Activated naive CD4-positive, alpha-beta T cell treated with anti-CD3 and anti-CD28 coated beads, Interleukin-2, amount 50 U/mL, for 24 hours (primary cell): ENCODE results near the gene ASIP.
"Not testable (repeated sequence)": the region's sequence is repeated elsewhere in the genome, so short reads cannot be mapped to it uniquely, and the experiment has no call there.

Source experiments
- H3K27ac Mint-ChIP-seq: one replicate; pipeline ENCODE4 v1.8.0; 2021; ENCODE audit warnings: mild to moderate bottlenecking, mixed read lengths
- H3K27me3 Mint-ChIP-seq: one replicate; pipeline ENCODE4 v1.8.0; 2021; ENCODE audit warnings: mixed read lengths
- H3K36me3 Mint-ChIP-seq: one replicate; pipeline ENCODE4 v1.8.0; 2021; ENCODE audit warnings: mixed read lengths
- H3K4me1 Mint-ChIP-seq: one replicate; pipeline ENCODE4 v1.8.0; 2021; ENCODE audit warnings: mixed read lengths
- H3K4me3 Mint-ChIP-seq: one replicate; pipeline ENCODE4 v1.8.0; 2021; ENCODE audit warnings: mild to moderate bottlenecking, mixed read lengths
- H3K9me3 Mint-ChIP-seq: one replicate; pipeline ENCODE4 v1.8.0; 2021; ENCODE audit warnings: mixed read lengths

Gene ASIP

DNA sequence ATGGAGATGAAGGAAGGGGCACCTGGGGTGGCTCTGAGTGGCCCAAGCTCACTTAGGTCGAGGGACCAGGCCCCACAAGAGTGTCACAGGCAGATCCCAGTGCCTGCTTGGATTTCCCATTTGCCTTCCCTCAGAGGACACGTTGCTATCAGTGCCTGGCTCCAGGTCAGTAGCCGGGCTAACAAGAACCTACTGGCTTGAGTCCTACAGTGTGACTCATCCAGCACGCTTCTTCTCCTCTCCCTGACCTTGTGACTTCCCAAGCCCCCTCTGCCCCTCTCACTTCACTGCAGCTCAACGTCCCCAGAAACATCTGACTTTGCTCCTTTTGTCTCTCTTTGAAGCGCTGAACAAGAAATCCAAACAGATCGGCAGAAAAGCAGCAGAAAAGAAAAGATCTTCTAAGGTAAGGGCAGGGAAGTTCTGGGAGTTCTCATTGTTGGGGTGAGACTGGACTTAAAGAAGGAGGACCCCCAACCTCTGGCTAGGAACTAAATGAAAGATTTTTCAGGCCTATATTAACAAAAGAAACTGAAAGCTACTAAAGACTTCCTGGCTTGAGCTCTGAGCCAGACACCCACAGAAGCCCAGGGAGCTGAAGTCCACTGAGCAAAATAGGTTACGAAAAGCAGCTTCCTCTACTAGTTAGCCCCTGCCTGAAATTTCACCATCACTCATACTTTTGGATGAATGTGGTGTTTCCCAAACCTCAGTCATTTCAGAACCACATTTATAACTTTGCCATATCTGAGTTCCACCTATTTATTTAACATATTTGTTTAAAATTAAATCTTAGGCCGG, 21.5 kb downstream of the ASIP start:
- Mint-ChIP-seq H3K27me3 (peaks cover 2% of the 10 kb centered on the region), H3K4me3 (no peak overlapping the region), H3K36me3 (no peaks in the 10 kb centered on the region), H3K4me1 (no peaks in the 10 kb centered on the region), H3K27ac (no peak overlapping the region), H3K9me3 (no peaks in the 10 kb centered on the region)

DNA sequence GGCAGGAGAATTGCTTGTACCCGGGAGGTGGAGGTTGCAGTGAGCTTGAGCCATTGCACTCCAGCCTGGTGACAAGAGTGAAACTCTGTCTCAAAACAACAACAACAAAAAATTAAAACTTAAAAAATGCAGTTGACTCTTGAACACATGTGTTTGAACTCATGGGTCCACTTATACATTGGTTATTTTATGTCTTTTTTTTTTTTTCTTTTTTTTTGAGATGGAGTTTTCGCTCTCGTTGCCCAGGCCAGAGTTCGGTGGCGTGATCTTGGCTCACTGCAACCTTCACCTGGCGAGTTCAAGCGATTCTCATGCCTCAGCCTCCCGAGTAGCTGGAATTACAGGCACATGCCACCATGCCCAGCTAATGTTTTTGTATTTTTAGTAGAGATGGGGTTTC, 22.2 kb downstream of the ASIP start:
- not testable (repeated sequence) for H3K27ac Mint-ChIP-seq, H3K36me3 Mint-ChIP-seq, H3K9me3 Mint-ChIP-seq, H3K4me3 Mint-ChIP-seq, H3K4me1 Mint-ChIP-seq, H3K27me3 Mint-ChIP-seq

DNA sequence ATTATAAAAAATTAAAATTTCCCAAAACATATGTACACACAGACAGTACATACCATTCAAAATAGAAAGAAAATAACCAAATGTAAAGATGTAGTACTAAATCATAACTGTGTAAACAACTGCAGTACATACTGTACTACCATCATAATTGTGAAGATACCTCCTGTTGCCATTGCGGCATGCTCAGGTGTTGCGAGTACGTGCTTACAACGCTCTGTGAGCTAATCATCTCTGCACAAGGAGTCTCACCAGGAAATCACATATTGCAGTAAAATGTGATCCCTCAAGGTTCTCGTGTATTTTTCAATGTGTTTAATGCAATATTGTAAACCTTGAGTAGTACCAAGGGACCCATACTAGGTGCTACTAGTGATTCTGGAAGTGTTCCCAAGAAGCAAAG, 22.9 kb downstream of the ASIP start:
- Mint-ChIP-seq H3K4me1 (no peaks in the 10 kb centered on the region), H3K27ac (no peak overlapping the region), H3K9me3 (no peaks in the 10 kb centered on the region), H3K27me3 (peaks cover 4% of the 10 kb centered on the region), H3K36me3 (peaks cover 1% of the 10 kb centered on the region), H3K4me3 (no peak overlapping the region)

DNA sequence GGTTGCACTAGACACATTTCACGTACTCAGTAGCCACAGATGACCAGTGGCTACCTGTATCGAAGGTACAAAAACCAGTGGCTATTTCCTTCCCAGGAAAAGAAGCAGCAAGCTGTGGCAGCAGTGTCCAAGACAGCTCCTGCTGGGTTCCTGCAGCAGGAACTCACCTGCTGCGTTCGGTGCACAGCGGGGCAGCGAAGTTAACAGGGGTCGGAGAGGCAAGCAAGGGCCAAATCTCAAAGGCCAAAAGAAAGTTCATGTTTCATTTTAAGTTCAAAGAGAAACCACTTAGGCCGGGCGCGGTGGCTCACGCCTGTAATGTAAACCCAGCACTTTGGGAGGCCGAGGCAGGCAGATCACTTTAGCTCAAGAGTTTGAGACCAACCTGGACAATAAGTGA, 26.9 kb downstream of the ASIP start:
- Mint-ChIP-seq H3K4me3 (peak overlapping the region; percentile 45), H3K9me3 (no peaks in the 10 kb centered on the region), H3K36me3 (peaks cover 3% of the 10 kb centered on the region), H3K4me1 (no peaks in the 10 kb centered on the region), H3K27ac (peak overlapping the region; percentile 17), H3K27me3 (peaks cover 4% of the 10 kb centered on the region)

DNA sequence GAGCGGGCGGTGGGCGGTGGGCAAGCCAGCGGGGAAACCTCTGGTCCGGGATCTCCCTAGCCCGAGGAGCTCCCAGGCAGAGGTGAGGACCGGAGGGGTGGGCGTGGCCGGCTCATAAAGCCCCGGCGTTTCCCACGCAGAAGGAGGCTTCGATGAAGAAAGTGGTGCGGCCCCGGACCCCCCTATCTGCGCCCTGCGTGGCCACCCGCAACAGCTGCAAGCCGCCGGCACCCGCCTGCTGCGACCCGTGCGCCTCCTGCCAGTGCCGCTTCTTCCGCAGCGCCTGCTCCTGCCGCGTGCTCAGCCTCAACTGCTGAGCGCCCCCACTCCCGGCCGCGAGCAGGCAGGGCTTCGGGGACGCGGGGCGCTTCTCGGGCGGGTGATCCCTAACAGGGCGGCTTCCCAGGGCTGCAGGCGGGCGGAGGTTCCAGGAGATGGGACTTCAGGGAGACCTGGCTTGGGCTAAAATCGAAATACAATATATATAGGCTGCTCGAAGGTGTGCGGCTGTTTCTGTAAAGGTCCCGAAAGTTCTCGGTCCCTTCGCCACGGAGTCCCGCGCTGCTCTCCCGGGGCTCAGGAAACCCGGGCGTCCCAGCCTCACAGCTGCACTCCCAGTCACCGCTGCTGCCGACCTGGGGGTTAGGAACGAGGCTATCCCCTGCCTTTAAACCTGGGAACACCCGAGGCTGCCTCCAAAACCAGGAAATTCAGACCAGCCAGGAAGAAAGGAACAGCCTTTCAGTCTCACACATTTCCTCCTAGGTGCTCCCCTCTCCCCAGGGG, 27.8 kb downstream of the ASIP start:
- Mint-ChIP-seq H3K4me3 (peak overlapping the region; percentile 58), H3K4me1 (no peaks in the 10 kb centered on the region), H3K9me3 (no peaks in the 10 kb centered on the region), H3K27me3 (peaks cover 4% of the 10 kb centered on the region), H3K36me3 (peaks cover 7% of the 10 kb centered on the region), H3K27ac (no peak overlapping the region)

DNA sequence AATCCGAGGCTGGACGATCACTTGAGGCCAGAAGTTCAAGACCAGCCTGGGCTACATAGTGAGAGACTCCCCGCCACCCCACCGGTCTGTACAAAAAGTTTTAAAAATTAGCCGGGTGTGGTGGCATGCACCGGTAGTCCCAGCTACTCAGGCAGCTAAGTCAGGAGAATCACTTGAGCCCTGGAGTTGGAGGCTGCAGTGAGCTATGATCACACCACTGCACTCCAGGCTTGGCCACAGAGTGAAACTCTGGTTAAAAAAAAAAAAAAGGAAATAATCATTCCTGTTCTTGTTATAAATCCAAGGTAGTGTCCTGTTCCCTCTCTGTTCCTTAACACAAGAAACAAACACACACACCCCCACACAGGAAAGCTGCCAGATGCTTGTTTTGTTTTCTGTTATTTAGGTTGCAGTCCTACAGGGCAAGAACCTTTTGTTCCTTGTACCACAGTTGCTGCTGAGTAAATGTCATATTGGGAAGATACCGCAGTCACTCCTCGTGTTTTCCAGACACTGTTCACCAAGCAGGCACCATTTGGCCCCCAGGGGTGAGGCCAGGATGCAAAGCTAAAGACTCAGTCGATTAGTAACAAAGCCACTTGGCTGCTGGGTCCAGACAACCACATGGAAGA, 28.9 kb downstream of the ASIP start:
- no peaks in the 10 kb centered on the region for H3K9me3 Mint-ChIP-seq
- H3K4me1 Mint-ChIP-seq: no peaks in the 10 kb centered on the region
- H3K36me3 Mint-ChIP-seq: peaks cover 7% of the 10 kb centered on the region
- no peak overlapping the region for H3K27ac Mint-ChIP-seq
- H3K4me3 Mint-ChIP-seq: no peak overlapping the region
- H3K27me3 Mint-ChIP-seq: peaks cover 4% of the 10 kb centered on the region

DNA sequence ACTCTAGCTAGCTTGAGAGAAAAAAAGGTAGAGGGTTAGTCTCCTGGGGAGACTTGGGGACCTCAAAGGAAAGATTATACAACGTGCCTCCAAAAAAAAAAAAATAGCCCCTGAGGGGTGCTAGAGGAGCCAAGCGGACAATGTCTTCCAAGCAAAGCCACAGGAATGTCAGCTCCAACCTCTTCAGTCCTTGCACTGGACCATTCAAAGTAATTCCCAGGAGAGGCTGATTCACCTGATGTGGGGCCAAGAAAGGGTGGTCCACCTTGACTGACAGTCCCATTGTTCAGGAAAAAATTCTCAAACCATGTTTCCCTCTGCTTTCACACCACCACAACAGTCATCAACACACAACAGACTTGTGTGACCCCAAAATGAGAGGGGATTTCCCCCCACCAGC, 30.7 kb downstream of the ASIP start:
- Mint-ChIP-seq H3K4me3 (no peak overlapping the region), H3K27ac (no peak overlapping the region)

DNA sequence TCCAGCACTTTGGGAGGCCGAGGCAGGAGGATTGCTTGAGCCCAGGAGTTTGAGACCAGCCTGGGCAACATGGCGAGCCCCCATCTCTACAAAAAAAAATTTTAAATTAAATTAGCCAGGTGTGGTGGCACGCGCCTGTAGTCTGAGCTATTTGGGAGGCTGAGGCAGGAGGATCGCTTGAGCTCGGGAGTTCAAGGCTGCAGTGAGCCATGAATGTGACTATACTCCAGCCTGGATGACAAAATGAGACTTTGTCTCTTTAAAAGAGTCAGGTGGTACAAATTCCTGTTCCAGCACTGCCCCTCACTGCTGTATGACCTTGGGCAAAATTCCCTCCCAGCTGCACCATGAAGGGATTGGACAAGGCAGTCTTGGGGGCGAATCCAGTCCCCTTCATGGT, 33.5 kb downstream of the ASIP start:
- Mint-ChIP-seq H3K4me3 (no peak overlapping the region), H3K27me3 (no peaks in the 10 kb centered on the region), H3K4me1 (no peaks in the 10 kb centered on the region), H3K27ac (no peak overlapping the region), H3K9me3 (no peaks in the 10 kb centered on the region), H3K36me3 (peaks cover 14% of the 10 kb centered on the region)

More for the DNA sequence above, 30.7 kb downstream of the ASIP start:
- no peaks in the 10 kb centered on the region for H3K9me3 Mint-ChIP-seq
- no peaks in the 10 kb centered on the region for H3K4me1 Mint-ChIP-seq
- H3K27me3 Mint-ChIP-seq: peaks cover 4% of the 10 kb centered on the region
- peaks cover 11% of the 10 kb centered on the region for H3K36me3 Mint-ChIP-seq

DNA sequence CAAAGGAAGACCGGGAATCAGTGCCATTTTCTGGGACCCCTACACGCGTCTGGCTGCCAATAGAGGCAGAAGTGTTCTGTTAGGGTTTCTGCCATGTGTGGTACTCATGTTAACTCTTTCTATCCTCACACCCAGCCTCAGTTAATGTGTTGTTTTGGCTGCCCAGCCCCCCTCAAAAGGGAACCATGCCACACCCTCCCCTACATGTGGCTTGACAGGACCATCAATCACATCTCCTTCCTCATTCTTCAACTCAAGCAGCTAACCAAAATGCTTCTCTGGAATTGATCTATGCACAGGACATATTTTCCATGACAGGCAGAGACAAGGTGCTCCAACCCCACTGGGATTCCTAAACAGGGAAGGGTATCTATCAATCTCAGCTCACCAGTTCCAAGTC, 40.0 kb downstream of the ASIP start:
- no peak overlapping the region for H3K27ac Mint-ChIP-seq
- no peaks in the 10 kb centered on the region for H3K27me3 Mint-ChIP-seq
- no peaks in the 10 kb centered on the region for H3K9me3 Mint-ChIP-seq
- no peak overlapping the region for H3K4me3 Mint-ChIP-seq
- peaks cover 10% of the 10 kb centered on the region for H3K36me3 Mint-ChIP-seq
- no peaks in the 10 kb centered on the region for H3K4me1 Mint-ChIP-seq

DNA sequence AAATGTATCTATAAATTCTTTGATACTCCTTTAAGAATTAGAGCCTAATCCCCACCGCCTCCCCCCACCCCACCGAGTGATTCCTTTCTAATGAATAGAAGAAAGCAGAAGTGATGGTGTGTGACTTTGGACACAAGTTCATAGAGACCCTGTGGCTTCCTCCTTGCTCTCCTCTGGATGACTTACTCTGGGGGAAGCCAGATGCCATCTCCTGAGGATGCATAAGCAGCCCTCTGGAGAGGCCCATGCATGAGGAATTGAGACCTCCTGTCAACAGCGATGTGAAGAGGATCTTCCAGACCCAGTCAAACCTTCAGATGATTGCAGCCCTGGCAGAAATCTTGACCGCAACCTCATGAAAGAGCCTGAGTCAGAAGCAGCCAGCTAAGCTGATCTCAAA, 40.8 kb downstream of the ASIP start:
- no peaks in the 10 kb centered on the region for H3K27me3 Mint-ChIP-seq
- no peaks in the 10 kb centered on the region for H3K9me3 Mint-ChIP-seq
- peaks cover 12% of the 10 kb centered on the region for H3K36me3 Mint-ChIP-seq
- H3K4me3 Mint-ChIP-seq: no peak overlapping the region
- no peak overlapping the region for H3K27ac Mint-ChIP-seq
- no peaks in the 10 kb centered on the region for H3K4me1 Mint-ChIP-seq

DNA sequence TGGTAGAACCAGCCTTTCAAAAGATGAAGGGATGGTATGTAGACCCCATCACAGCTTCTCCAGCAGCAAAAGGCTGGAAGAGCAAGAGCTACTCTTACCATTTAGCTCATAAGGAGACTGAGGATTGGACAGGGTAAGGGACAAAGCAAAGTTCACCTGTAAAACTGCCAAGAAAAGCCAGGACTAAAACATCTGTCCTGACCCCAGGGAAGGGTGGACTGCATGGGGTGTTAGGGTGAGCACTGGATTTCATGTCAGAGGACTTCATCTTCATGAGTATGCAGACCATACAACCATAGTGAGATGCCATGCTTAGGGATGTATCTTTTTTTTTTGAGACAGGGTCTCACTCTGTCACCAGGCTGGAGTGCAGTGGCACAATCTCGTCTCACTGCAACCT, 42.6 kb downstream of the ASIP start:
- H3K36me3 Mint-ChIP-seq: peaks cover 11% of the 10 kb centered on the region
- H3K4me3 Mint-ChIP-seq: no peak overlapping the region
- H3K4me1 Mint-ChIP-seq: no peaks in the 10 kb centered on the region
- no peak overlapping the region for H3K27ac Mint-ChIP-seq
- no peaks in the 10 kb centered on the region for H3K27me3 Mint-ChIP-seq
- H3K9me3 Mint-ChIP-seq: no peaks in the 10 kb centered on the region

DNA sequence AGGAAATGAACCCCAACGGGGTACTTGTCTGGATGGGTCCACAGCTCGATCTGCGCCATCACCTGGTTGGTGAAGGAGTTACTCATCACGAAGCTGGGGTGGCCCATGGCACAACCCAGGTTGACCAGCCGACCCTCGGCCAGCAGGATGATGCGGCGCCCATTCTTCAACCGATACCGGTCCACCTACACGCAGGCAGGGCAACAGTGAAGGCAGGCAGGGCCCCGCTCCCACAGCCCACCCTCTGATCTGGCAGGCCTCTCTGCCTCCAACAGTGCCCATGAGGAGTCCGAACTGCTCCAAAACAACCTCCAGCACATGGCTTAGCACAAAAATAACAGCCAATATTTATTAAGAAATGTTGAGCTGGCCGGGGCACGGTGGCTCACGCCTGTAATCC, 44.2 kb downstream of the ASIP start:
- H3K4me1 Mint-ChIP-seq: no peaks in the 10 kb centered on the region
- H3K9me3 Mint-ChIP-seq: no peaks in the 10 kb centered on the region
- H3K27ac Mint-ChIP-seq: no peak overlapping the region
- no peak overlapping the region for H3K4me3 Mint-ChIP-seq
- peaks cover 13% of the 10 kb centered on the region for H3K36me3 Mint-ChIP-seq
- no peaks in the 10 kb centered on the region for H3K27me3 Mint-ChIP-seq

DNA sequence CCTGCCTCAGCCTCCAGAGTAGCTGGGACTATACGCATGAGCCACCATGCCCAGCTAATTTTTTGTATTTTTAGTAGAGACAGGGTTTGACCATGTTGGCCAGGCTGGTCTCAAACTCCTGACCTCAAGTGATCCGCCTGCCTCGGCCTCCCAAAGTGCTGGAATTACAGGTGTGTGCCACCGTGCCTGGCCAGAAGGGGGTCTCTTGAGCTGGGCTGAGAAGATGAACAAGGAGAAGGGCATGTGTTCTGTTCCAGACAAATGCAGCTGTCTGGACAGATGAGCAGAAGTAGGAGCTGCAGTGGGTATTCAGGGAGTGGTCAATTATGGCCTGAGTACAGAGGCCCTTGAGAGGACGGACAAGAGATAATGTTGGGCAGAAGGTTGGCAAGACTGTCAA, 46.3 kb downstream of the ASIP start:
- H3K36me3 Mint-ChIP-seq: peaks cover 19% of the 10 kb centered on the region
- H3K27me3 Mint-ChIP-seq, H3K9me3 Mint-ChIP-seq, H3K4me3 Mint-ChIP-seq, H3K4me1 Mint-ChIP-seq, H3K27ac Mint-ChIP-seq: not testable (repeated sequence)

DNA sequence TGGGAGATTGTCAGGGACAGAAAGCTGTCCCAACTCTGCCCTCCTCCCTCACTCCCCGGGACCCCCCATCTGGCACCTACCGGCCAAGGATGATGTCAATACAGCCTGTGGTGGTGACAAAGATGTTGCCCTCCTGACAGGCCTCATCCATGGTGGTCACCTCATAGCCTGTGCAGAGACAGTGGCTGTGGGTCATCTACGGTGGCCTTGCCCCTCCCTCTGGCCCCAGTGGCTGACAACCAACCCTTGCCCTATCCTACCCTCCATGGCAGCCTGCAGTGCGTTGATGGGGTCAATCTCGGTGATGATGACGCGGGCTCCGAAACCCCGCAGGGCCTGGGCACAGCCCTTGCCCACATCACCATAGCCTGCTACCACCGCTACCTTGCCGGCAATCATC, 49.2 kb downstream of the ASIP start:
- no peaks in the 10 kb centered on the region for H3K27me3 Mint-ChIP-seq
- peaks cover 28% of the 10 kb centered on the region for H3K36me3 Mint-ChIP-seq
- no peaks in the 10 kb centered on the region for H3K9me3 Mint-ChIP-seq
- no peak overlapping the region for H3K4me3 Mint-ChIP-seq
- H3K27ac Mint-ChIP-seq: no peak overlapping the region
- no peaks in the 10 kb centered on the region for H3K4me1 Mint-ChIP-seq

DNA sequence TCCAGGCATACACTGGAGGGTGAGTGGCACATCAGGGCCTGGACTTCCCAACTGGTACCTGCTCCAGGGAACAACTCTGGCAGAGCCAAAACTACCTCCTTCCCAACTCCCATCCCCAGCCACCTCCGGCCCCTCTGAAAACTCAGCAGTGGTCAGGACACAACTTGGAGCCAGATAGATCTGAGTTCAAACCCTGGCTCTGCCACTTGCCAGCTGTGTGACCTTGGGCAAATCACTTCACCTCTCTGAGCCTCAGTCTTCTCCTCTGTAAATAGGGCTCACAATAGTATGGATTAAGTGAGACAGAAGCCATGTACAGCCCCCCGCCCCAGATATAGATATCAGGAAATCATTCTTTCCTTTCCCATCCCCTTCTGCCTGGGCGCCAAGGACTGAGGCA, 51.3 kb downstream of the ASIP start:
- H3K36me3 Mint-ChIP-seq: peaks cover 25% of the 10 kb centered on the region
- H3K4me1 Mint-ChIP-seq: no peaks in the 10 kb centered on the region
- no peaks in the 10 kb centered on the region for H3K9me3 Mint-ChIP-seq
- no peaks in the 10 kb centered on the region for H3K27me3 Mint-ChIP-seq
- H3K27ac Mint-ChIP-seq: no peak overlapping the region
- H3K4me3 Mint-ChIP-seq: no peak overlapping the region

DNA sequence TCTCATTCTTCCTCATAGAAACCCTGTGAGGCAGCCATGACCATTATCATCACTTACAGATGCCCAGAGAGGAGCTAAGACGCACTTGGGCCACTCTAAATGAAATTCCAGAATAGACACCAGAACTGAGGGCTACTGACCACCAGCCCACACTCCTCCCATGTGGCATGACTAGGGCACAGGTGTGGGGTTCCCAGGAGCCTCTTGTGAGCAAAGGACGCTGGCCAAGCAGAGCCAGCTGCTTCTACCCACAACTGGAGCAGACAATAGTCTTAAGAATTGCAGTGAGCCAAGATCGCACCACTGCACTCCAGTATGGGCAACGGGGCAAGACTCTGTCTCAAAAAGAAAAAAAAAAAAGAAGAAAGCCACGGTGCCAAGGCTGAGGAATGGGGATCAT, 51.9 kb downstream of the ASIP start:
- Mint-ChIP-seq H3K36me3 (peaks cover 23% of the 10 kb centered on the region), H3K4me1 (no peaks in the 10 kb centered on the region), H3K9me3 (no peaks in the 10 kb centered on the region), H3K27ac (no peak overlapping the region), H3K4me3 (no peak overlapping the region), H3K27me3 (no peaks in the 10 kb centered on the region)
